ENCODE data around the gene FAM43B. TPM values are rescaled to one million over a fixed set of nuclear protein-coding genes. Genes with fewer than 3 reads are reported as not detected.

FAM43B gene
- total RNA-seq, 4 donors from 2014 or later, result 0.59 to 3.5 (median 2.5) TPM

DNA sequence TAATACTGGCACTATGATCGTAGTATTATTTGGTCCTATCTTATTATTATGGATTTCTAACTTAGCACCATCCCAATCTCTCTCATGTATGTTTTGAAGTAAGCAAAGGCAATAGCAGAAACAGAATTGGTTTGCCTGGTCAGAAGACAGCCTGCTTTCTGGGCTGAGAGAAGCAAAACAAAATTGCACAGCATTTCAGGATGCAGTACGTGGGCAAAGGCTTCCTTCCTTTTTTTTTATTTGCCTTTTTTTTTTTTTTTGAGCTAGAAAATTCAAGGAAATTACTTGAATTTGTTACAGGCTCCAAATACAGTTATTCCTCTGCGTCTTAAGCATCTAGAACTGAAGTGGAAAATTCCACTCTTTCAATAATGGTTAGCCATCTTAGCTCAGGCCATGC, 45.3 kb downstream of the FAM43B start:
- H3K27me3 ChIP-seq, result no peaks in the 10 kb centered on the region
- TF ChIP-seq POLR2A (IDR thresholded peaks at IDR 0.05), result no peak
- TF ChIP-seq, protein P1, sequence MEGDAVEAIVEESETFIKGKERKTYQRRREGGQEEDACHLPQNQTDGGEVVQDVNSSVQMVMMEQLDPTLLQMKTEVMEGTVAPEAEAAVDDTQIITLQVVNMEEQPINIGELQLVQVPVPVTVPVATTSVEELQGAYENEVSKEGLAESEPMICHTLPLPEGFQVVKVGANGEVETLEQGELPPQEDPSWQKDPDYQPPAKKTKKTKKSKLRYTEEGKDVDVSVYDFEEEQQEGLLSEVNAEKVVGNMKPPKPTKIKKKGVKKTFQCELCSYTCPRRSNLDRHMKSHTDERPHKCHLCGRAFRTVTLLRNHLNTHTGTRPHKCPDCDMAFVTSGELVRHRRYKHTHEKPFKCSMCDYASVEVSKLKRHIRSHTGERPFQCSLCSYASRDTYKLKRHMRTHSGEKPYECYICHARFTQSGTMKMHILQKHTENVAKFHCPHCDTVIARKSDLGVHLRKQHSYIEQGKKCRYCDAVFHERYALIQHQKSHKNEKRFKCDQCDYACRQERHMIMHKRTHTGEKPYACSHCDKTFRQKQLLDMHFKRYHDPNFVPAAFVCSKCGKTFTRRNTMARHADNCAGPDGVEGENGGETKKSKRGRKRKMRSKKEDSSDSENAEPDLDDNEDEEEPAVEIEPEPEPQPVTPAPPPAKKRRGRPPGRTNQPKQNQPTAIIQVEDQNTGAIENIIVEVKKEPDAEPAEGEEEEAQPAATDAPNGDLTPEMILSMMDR (IDR thresholded peaks at IDR 0.05), result no peak
- whole genome bisulfite sequencing, 2 donors, result 70 to 84% methylated on average over 3 of the region's 3 CpGs
- no peak overlapping the region for H3K27ac ChIP-seq
- no peak for DNase-seq
- no peaks in the 10 kb centered on the region for H3K9me3 ChIP-seq
- H3K4me3 ChIP-seq (replicated peaks in 1 of 3), result no peak overlapping the region
- peaks cover 0 to 7% of the 10 kb centered on the region in 2 donors for H3K4me1 ChIP-seq
- H3K36me3 ChIP-seq, result no peaks in the 10 kb centered on the region
- intact Hi-C loops (cut with DNase I), result no loop called here

- TF ChIP-seq, protein P1 (IDR thresholded peaks at IDR 0.05), result no peak
- TF ChIP-seq POLR2A (IDR thresholded peaks at IDR 0.05), result no peak
- intact Hi-C loops (cut with DNase I), result no loop called here
- peaks cover 0 to 7% of the 10 kb centered on the region in 2 donors for H3K4me1 ChIP-seq
- H3K4me3 ChIP-seq (replicated peaks in 1 of 3), result no peak overlapping the region
- no peak overlapping the region for H3K27ac ChIP-seq
- WGBS, 2 donors, result 86% methylated on average over 5 of the region's 5 CpGs
- no peak for DNase-seq
- no peaks in the 10 kb centered on the region for H3K9me3 ChIP-seq
- no peaks in the 10 kb centered on the region for H3K36me3 ChIP-seq
- H3K27me3 ChIP-seq, result no peaks in the 10 kb centered on the region
These were observed 47.8 kb downstream of the FAM43B start for GRCh38 chr1:20600156-20600555.

GRCh38 chr1:20601129-20601825, 48.9 kb downstream of the FAM43B start:
- DNase-seq, result no peak
- 64 to 70% methylated on average over 5 of the region's 5 CpGs for WGBS, 2 donors
- TF ChIP-seq POLR2A (IDR thresholded peaks at IDR 0.05), result no peak
- TF ChIP-seq, protein P1 (IDR thresholded peaks at IDR 0.05), result no peak
- intact Hi-C loops (cut with DNase I), result no loop called here
- Histone ChIP-seq H3K27ac (no peak overlapping the region), H3K4me1 (peaks cover 0 to 7% of the 10 kb centered on the region in 2 donors), H3K36me3 (no peaks in the 10 kb centered on the region), H3K9me3 (no peaks in the 10 kb centered on the region), H3K4me3 (replicated peaks in 1 of 3) (no peak overlapping the region), H3K27me3 (no peaks in the 10 kb centered on the region)

- Histone ChIP-seq H3K4me3 (replicated peaks in 1 of 3) (no peak overlapping the region), H3K27me3 (no peaks in the 10 kb centered on the region), H3K36me3 (no peaks in the 10 kb centered on the region), H3K4me1 (peaks cover 0 to 7% of the 10 kb centered on the region in 2 donors), H3K27ac (no peak overlapping the region), H3K9me3 (no peaks in the 10 kb centered on the region)
- 96 to 98% methylated on average over 4 of the region's 4 CpGs for WGBS, 2 donors
- no peak for DNase-seq
- intact Hi-C loops (cut with DNase I), result no loop called here
- TF ChIP-seq POLR2A (IDR thresholded peaks at IDR 0.05), result no peak
- TF ChIP-seq, protein P1 (IDR thresholded peaks at IDR 0.05), result no peak
These were observed 50.6 kb downstream of the FAM43B start for GRCh38 chr1:20602851-20603450.
